Endothelial cell of umbilical vein (primary cell): ENCODE measurements around the gene ENO4.

ENCODE experiments used
- CTCF ChIP-seq, 2 donors: IDR thresholded peaks; 1 replicate in 1 of 2; 2 replicates in 1 of 2; pipeline ENCODE4 v1.5.1; 2011; ENCODE audit warnings: low read length in 2 of 2, mild to moderate bottlenecking in 2 of 2, moderate library complexity in 2 of 2, control low read depth in 1 of 2, inconsistent platforms in 1 of 2, low read depth in 1 of 2; ENCODE audit not compliant: insufficient read depth in 1 of 2; ENCODE audit errors: extremely low read depth in 1 of 2
- EZH2 ChIP-seq: IDR thresholded peaks from 2 replicates; pipeline ENCODE4 v1.6.1; 2012; ENCODE audit warnings: borderline replicate concordance, low read depth, mild to moderate bottlenecking, moderate library complexity, low read length, inconsistent platforms; ENCODE audit not compliant: severe bottlenecking
- FOS ChIP-seq: IDR thresholded peaks from 2 replicates; pipeline ENCODE4 v1.6.1; 2011; ENCODE audit warnings: mild to moderate bottlenecking, low read length, moderate library complexity, borderline replicate concordance; ENCODE audit not compliant: insufficient read depth
- GATA2 ChIP-seq: IDR thresholded peaks from 2 replicates; pipeline ENCODE4 v1.7.0; 2011; ENCODE audit warnings: low read depth, mild to moderate bottlenecking, moderate library complexity, mixed read lengths, low read length; ENCODE audit not compliant: insufficient read length, insufficient read depth
- JUN ChIP-seq: IDR thresholded peaks from 2 replicates; pipeline ENCODE4 v1.6.1; 2011; ENCODE audit warnings: borderline replicate concordance, low read depth; ENCODE audit not compliant: insufficient read length, insufficient read depth
- MAX ChIP-seq: IDR thresholded peaks from 2 replicates; pipeline ENCODE4 v1.6.1; 2011; ENCODE audit not compliant: insufficient read depth, insufficient read length
- MYC ChIP-seq: IDR thresholded peaks from one replicate; pipeline ENCODE4 v1.6.1; 2011; ENCODE audit warnings: mild to moderate bottlenecking, low read depth, low read length
- POLR2A ChIP-seq: IDR thresholded peaks from 2 replicates; pipeline ENCODE4 v1.6.1; 2012; ENCODE audit warnings: low read depth, mild to moderate bottlenecking, control low read depth, low read length
- POLR2AphosphoS5 ChIP-seq: IDR thresholded peaks from 2 replicates; pipeline ENCODE4 v1.6.1; 2012; ENCODE audit warnings: low read depth, mild to moderate bottlenecking, control low read depth, low read length, moderate library complexity; ENCODE audit not compliant: insufficient read depth

GRCh38 chr10:116811691-116812090 lies 37.6 kb upstream of the ENO4 start:
- no peak for TF ChIP-seq CTCF (IDR thresholded peaks at IDR 0.05; ENCODE audit: extremely low read depth in 1 of 2, insufficient read depth in 1 of 2, low read depth in 1 of 2, low read length in 2 of 2)
- no peak for TF ChIP-seq EZH2
- no peak for TF ChIP-seq POLR2A
- TF ChIP-seq POLR2AphosphoS5, result no peak
- no peak for TF ChIP-seq JUN
- no peak for TF ChIP-seq MYC
- TF ChIP-seq MAX, result no peak
- TF ChIP-seq FOS, result no peak
- TF ChIP-seq GATA2, result no peak
